ENCODE measurements around the gene GARIN5A. TPM values are rescaled to one million over a fixed set of nuclear protein-coding genes. Genes with fewer than 3 reads are reported as not detected.

Gene GARIN5A
- total RNA-seq, 4 donors from 2014 or later = 0.62 to 5.4 (median 1.8) TPM; not detected in 1

- Histone ChIP-seq H3K4me1 (no peaks in the 10 kb centered on the region), H3K9me3 (no peaks in the 10 kb centered on the region), H3K4me3 (no peak overlapping the region), H3K36me3 (no peaks in the 10 kb centered on the region), H3K27me3 (peaks cover 0 to 21% of the 10 kb centered on the region in 2 donors), H3K27ac (no peak overlapping the region)
- TF ChIP-seq POLR2A (IDR thresholded peaks at IDR 0.05) (no peak), CTCF (IDR thresholded peaks at IDR 0.05) (no peak)
- DNase-seq = no peak
- intact Hi-C loops (cut with DNase I; ENCODE audit: low total_unique reads) = no loop called here
Observed at GRCh38 chr19:50490991-50491472, 14.4 kb upstream of the GARIN5A start.

DNA sequence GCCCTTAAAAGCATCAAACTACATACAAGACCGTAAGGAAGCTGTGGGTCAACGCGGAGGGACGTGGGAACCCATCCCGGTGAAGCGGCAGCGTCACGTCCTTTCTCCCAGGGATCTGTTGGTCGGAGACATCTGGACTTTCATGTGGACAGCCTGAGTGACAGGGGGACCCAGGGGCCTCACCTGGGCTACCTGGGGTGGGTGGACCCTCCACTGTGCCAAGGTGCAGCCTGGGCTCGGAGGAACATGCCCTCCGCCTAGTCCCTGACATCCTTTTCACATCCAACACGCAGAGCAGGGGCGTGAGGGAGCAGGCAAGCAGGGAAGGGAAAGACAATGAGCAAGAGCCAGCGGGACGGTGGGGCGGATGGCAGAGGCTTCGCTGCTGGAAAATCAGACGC, 13.8 kb upstream of the GARIN5A start:
- intact Hi-C loops (cut with DNase I; ENCODE audit: low total_unique reads) = no loop called here
- Histone ChIP-seq H3K9me3 (no peaks in the 10 kb centered on the region), H3K27ac (no peak overlapping the region), H3K4me3 (no peak overlapping the region), H3K36me3 (no peaks in the 10 kb centered on the region), H3K27me3 (peaks cover 0 to 21% of the 10 kb centered on the region in 2 donors), H3K4me1 (no peaks in the 10 kb centered on the region)
- TF ChIP-seq CTCF (IDR thresholded peaks at IDR 0.05) = no peak
- TF ChIP-seq POLR2A (IDR thresholded peaks at IDR 0.05) = no peak
- DNase-seq = no peak

GRCh38 chr19:50489461-50490011, 12.9 kb upstream of the GARIN5A start:
- H3K27ac ChIP-seq = no peak overlapping the region
- no peak overlapping the region for H3K4me3 ChIP-seq
- no peak for DNase-seq
- H3K9me3 ChIP-seq = no peaks in the 10 kb centered on the region
- H3K27me3 ChIP-seq = peaks cover 0 to 21% of the 10 kb centered on the region in 2 donors
- intact Hi-C loops (cut with DNase I; ENCODE audit: low total_unique reads) = no loop called here
- TF ChIP-seq CTCF (IDR thresholded peaks at IDR 0.05) (no peak), POLR2A (IDR thresholded peaks at IDR 0.05) (no peak)
- H3K4me1 ChIP-seq = no peaks in the 10 kb centered on the region
- H3K36me3 ChIP-seq = no peaks in the 10 kb centered on the region

GRCh38 chr19:50488389-50489194, 11.9 kb upstream of the GARIN5A start:
- DNase-seq = no peak
- TF ChIP-seq CTCF (IDR thresholded peaks at IDR 0.05) = no peak
- no peak for TF ChIP-seq POLR2A (IDR thresholded peaks at IDR 0.05)
- H3K9me3 ChIP-seq = no peaks in the 10 kb centered on the region
- no peak overlapping the region for H3K27ac ChIP-seq
- H3K27me3 ChIP-seq = peaks cover 0 to 21% of the 10 kb centered on the region in 2 donors
- intact Hi-C loops (cut with DNase I; ENCODE audit: low total_unique reads) = no loop called here
- H3K36me3 ChIP-seq = no peaks in the 10 kb centered on the region
- no peaks in the 10 kb centered on the region for H3K4me1 ChIP-seq
- no peak overlapping the region for H3K4me3 ChIP-seq

DNA sequence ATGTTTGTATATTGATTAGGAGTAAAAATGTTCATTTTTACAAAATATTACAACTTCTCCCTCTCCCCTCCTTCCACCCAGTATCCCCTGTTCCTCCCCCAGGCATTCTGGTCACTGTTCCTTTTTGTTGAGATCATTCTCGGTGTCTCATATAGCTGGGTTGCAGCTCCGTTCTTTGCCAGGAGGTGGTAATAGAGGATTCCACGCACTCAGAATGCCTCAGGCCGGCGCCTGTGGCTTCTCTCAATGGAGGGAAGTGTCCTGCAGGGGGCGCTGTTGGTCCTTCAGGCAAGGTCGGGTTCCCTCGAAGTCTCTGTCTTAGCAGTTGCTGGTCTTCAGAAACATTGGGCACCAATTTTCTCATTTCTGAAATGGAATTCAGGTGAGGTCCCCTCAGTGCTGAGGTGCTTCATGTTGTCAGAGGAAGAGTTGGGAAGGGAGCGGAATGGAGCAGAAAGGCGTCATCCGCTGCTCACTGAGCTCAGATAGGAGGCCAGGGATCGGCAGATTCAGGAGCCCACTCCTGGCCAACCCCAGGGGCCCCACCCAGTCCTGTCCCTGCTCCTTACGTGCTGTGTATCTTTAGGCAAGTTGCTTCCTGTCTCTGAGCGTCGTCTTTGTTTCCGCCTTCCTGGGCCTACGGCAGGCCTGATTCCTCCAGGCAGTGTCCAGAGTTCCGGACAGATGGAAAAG, 10.3 kb upstream of the GARIN5A start:
- Histone ChIP-seq H3K36me3 (no peaks in the 10 kb centered on the region), H3K9me3 (no peaks in the 10 kb centered on the region), H3K27ac (no peak overlapping the region), H3K4me1 (no peaks in the 10 kb centered on the region), H3K27me3 (peaks cover 0 to 21% of the 10 kb centered on the region in 2 donors), H3K4me3 (no peak overlapping the region)
- intact Hi-C loops (cut with DNase I; ENCODE audit: low total_unique reads) = no loop called here
- TF ChIP-seq POLR2A (IDR thresholded peaks at IDR 0.05) (no peak), CTCF (IDR thresholded peaks at IDR 0.05) (no peak)
- no peak for DNase-seq

Data from uterus (tissue), 4 donors.